GM21723 (cell line): ENCODE results near the gene SCARB2.
A peak's percentile ranks its signal among the peaks of the same experiment; 100 is the strongest.

ENCODE experiments used
- ATAC-seq: cut with Tn5 transposase; IDR thresholded peaks from one replicate; pipeline ENCODE4 v1.9.1; 2021; ENCODE audit warnings: mild to moderate bottlenecking, moderate library complexity; ENCODE audit not compliant: unreplicated experiment

The SCARB2 gene

GRCh38 chr4:76156635-76157034, 57.0 kb downstream of the SCARB2 start:
- no peak for ATAC-seq

DNA sequence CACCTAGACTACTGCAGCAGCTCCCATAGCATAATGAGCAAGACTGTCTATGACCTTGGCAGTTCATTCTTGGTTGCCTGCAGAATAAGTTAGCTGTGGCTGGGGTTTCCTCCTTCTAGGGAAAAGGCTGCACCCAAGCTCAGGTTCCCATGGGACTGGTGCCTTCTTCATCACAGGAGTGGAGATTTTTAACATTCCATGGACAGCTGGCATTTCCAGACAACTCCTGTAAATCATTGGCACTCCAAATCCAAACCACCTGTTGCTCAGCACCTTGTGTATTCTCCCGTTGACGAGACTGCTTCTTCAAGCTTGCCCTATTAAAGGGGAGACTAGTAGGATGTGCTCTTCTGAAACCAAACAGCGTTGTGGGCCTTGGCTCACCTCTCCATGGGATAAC, 57.6 kb downstream of the SCARB2 start:
- ATAC-seq, result no peak

DNA sequence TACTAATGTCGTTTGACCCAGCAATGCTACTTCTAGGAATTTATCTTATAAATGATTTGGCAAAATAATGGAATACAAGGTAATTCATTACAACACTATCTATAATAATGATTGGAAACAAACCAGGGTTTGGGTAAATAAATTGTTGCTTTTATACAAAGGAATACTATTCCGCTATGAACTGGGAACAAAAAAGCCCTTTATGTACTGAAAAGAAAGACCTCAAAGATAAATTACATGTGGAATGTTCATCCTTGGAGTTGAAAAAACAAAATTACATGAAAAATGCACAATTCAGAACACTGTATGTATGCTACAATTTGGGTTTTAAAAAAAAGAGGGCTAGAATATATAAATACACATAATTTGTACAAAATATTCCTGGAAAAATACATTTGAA, 60.3 kb downstream of the SCARB2 start:
- no peak for ATAC-seq

- ATAC-seq, result peak; percentile 99
These were observed 65.3 kb downstream of the SCARB2 start, which contains the start of gene NUP54 for GRCh38 chr4:76148142-76148865. Gene NUP54, minus strand, starts transcription at chr4:76148397. Its CDS starts 23 bp downstream, at chr4:76148374.

DNA sequence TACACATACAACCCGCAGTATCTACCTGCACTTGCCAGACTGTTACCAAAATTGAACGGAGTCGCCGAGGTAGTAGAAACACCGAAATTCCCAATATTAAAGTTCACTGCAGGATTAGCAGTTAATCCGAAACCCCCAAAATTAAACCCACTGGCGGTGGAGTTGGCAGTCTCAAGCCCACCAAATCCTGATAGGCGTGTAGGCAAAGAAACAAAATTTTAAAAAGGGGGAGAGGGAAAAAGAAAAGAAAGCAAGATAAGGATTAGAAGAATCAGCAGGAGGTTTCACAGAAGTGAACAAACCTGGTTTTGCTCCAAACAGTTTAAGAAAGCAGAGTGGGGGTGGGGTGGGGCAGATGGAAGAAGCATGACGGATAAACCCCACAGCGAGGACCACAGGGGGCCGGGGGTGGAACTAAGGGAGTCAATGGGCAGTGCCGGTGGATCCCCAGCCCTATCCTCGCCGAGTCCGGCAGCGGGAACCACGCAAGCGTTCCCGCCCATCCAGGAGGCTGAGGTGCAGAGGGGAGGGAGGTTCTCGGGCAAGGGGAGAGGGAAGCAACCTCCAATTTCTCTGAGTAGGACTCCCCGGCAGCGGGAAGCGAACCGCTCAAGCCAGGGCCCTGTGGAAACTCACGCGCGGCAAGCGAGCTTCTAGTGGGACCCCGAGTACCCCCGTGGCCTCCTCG, 66.0 kb downstream of the SCARB2 start:
- ATAC-seq, result peak; percentile 49

DNA sequence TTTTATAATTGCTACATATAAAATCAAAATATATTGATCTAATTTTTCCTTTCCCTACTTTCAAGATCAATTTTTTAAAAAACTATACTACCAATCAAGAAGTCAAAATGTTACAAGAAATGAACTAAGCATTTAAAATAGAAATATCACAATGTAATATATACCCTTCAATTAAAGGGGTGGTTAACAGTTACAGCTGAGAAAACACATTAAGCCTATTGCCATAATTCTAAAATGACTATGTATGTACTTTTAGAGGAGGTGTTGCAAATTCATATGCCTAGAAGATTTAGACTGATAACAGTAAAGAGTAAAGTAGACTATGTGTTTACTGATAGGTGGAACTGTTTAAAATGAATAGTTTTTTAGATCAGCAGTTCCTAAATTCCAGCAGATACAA, 69.1 kb downstream of the SCARB2 start:
- no peak for ATAC-seq

- no peak for ATAC-seq
These were observed 72.4 kb downstream of the SCARB2 start for GRCh38 chr4:76141241-76141640.

- ATAC-seq, result no peak
These were observed 85.9 kb downstream of the SCARB2 start for GRCh38 chr4:76127754-76128153.

DNA sequence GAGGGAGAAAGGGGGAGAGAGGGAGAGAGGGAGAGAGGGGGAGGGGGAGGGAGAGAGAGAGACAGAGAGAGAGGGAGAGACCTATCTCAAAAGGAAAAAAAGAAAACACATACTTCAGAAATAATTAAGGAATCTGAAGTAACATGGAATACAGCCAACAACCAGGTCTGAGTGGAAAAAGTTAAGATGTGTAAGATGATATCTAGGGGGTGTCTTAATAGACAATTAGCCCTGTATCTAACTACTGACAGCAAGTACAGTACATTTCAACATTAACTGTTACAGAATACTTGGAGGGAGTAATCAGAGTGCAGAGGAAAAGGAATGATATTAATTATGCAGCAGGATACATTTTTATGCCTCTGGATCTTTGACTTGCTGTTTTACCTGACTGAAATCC, 87.8 kb downstream of the SCARB2 start:
- ATAC-seq, result no peak

DNA sequence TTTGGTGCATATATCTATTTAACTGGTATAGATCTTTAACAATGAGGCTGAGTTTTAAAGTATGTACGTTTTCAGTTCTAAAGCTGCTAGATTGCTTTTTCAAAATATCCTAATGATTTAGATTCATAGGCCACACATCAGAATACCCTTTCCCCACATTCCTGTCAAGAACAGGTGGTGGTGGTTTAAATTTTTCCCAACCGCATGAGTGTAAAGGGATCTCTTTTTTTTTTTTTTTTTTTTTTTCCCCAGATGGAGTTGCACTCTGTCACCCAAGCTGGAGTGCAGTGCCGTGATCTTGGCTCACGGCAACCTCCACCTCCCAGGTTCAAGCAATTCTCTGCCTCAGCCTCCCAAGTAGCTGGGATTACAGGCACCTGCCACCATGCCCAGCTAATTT, 93.4 kb downstream of the SCARB2 start:
- no peak for ATAC-seq

DNA sequence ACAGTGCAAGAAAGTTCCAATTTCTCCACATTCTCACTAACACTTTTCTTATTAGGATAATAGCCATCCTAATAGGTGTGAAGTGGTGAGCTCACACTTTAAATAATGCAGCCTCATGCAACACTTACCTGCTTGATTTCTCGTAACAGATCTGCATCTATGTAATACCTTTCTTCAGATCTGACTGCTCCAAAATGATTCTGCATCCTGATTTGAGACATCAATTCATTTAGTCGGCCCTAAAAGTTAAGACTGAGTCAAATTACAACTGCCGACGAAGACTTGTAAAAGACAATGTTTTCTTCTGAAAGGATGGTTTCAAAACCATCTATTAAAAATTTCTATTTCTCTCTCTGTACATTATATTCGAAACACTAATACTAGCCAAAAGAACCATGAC, 96.1 kb downstream of the SCARB2 start:
- ATAC-seq, result no peak

DNA sequence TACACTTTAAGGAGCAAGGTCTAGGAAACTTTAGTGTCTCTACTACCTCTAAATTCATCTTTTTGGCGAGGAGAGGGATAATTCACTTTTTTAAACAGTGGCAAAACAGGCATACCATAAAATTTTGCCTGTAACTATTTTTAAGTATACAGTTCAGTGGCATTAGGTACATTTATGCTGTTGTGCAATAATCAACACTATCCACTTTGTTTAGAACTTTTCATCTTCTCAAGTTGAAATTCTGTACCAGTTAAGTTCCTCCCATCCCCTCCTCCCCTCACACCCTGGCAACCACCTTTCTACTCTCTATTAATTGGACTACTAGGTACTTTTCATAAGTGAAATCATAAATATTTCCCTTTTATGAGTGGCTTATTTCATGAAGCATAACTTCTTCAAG, 96.8 kb downstream of the SCARB2 start:
- no peak for ATAC-seq
